Activated CD4-positive, alpha-beta T cell treated with anti-CD3 and anti-CD28 coated beads, Interleukin-2, amount 50 U/mL, for 4 hours (primary cell): ENCODE measurements around the gene SORCS3.

ENCODE experiments used
- DNase-seq, 2 experiments: peaks; one replicate each; pipeline ENCODE4 v3.0.0-alpha.2; 2020

Gene SORCS3

DNA sequence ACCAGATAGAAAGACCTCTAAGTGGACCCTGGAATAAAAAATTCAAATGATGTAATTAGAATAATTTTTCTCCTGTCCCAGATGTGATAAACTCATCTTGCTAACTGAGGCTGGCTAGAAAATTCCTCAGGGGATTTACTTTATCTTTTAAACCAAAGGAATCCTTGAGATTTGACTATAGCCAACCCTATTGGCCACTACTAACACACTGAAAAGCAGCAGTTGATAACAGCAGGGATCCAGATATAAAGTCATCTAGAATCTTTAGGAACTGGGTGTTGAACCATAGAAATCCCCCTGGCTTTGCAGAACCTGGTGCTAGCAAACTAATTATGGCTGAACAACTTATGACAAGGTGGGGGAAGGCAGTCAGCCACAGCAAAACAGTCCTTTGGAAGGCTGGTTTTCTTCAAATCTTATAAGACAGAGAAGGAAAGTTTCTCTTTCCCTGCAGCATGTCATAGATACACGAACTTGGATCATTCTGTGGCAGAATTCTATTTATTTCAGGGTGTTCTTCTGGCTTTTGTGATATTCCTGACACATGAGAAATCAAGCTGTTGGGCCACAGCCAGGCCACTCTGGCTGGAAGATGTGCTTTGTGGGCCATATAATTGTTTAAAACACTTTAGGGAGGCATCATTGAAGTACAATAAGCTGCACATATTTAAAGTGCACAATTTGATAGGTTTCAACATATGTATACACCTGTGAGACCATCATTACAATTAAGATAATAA lies 643.6 kb downstream of the SORCS3 start:
- no peak for DNase-seq

DNA sequence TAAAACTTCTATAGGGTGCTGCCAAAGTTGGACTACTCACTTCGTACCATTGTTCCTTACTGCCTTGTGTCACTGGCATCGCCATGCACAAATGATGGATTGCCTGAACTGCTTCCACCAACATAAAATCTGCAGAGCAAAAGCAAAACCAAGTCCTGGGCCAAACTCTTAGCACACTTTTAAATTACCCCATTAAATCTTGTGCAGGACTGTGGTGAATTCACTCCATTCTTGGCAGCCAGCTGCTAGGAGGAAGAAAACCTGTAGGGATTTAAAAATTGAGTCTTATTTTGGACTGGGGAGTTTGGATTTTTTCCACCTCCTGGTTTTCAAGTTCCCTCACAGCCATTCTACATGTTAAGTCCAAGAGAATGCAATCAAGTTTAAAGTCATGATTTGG lies 646.9 kb downstream of the SORCS3 start:
- no peak for DNase-seq

DNA sequence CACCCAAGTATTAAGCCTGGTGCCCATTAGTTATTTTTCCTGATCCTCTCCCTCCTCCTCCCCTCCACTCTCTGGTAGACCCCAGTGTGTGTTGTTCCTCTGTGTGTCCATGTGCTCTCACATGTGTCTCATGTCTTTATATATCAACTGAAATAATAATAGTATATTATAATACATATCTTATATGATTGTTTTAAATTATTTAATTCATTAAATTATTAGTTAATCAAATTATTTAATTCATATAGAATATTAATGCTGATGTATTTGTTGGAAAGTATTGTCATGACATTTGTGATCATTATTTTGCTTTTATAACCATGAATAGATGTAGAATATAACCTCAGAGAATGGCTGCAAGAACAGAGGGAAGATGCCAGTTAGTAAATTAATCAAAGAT lies 647.5 kb downstream of the SORCS3 start:
- no peak for DNase-seq

DNA sequence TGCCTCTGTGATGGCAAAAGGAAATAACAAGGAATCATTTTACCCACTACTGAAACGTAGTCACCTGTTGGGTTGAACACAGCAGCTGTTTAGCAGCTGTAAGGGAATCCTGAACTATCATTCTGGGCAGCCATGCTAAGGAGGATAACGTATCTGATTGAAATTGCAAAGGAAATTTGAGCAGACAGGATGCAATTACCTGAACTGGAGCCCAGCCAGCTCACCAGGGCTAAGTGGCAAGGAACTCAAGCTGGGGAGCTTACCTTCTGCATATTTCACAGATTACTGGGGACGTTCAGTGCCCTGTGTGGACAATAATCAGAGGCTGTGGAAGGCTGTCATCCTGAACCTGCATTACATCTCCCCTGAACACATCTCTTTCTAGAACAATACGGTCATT lies 650.5 kb downstream of the SORCS3 start:
- DNase-seq = no peak

DNA sequence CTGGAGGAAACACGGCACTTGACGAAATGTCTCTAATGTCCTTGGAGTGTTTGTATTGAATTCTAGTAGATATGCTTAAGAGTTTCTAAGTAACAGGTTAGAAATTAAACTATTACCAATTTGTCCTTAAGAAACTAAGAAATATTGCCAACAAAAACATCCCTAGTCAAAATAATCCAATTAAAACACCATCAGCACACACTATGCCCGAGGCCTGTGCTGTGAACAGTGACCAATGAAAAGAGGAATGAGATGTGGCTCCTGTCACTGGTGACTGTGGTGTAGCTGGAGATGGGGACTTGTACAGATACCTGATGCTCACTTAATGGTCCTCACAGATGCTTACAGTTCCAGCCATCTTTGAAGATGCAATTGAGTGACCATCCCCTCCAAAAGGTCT lies 651.1 kb downstream of the SORCS3 start:
- DNase-seq = no peak
